Suprapubic skin (tissue), 3 donors: ENCODE measurements around the gene ASTN2.

Experiments
- CTCF ChIP-seq, 2 donors: fragments of 200-600 bp in 1 of 2; fragments of 450-650 bp in 1 of 2; sonication (generic) in 1 of 2; IDR thresholded peaks; one replicate each; pipeline ENCODE4 v1.5.1; 2016 to 2019; ENCODE audit warnings: antibody characterized with exemption in 2 of 2, mild to moderate bottlenecking in 1 of 2, moderate library complexity in 1 of 2
- POLR2A ChIP-seq, 2 donors: fragments of 450-650 bp; IDR thresholded peaks; one replicate each; pipeline ENCODE4 v1.6.1; 2017; ENCODE audit warnings: antibody characterized with exemption in 2 of 2, mild to moderate bottlenecking in 2 of 2, moderate library complexity in 2 of 2

DNA sequence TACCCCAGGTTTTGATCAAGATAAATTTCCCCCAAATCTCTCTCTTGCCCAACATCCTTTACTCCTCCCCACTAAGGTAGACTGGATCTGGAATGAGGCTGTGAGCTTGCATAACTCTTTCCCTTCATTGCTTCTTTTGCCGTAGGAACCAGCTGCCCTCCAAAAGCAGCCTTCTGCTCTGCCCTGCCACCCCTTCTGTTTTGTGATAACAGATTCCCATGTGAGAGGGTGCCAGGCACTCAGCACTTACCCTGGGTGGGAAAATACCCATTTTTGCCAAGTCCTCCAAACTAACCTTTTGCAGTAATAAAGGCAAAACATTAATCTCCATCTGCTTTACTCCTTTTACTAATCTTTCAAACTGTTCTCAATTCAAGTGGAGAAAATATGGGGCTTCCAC is 182.6 kb downstream of the ASTN2 start:
- TF ChIP-seq CTCF (IDR thresholded peaks at IDR 0.05) (no peak), POLR2A (IDR thresholded peaks at IDR 0.05) (no peak)
